ENCODE data around the gene SP8. TPM values are rescaled to one million over a fixed set of nuclear protein-coding genes. Genes with fewer than 3 reads are reported as not detected.

SP8 gene
- total RNA-seq, 1 donor from 2014 or later = not detected

DNA sequence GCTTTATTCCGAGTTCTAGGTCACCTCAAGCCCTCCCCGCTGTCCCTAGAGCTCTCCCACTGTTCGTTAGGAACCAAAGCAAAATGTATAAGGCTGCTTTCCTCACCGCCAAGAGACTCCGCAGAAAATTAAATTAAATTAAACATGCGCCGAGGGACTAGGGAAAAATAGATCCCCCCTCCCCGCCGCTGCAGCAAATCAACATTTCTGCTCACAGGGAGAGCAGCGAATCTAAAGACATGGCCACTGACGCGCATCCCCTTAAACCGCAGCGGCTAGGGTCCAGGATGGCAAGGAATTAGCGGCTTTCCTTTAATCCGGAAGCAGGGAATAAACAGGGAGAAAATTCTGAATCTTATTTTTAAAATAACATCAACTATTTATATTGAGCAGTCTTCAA is 7.6 kb downstream of the SP8 start:
- no peak overlapping the region for H3K27ac Mint-ChIP-seq
- no peak for DNase-seq
- peaks cover 5% of the 10 kb centered on the region for H3K9me3 Mint-ChIP-seq
- H3K4me1 Mint-ChIP-seq = peaks cover 20% of the 10 kb centered on the region
- no peak overlapping the region for H3K4me3 Mint-ChIP-seq
- no peaks in the 10 kb centered on the region for H3K36me3 Mint-ChIP-seq (ENCODE audit: low read depth)
- peaks cover 64% of the 10 kb centered on the region for H3K27me3 Mint-ChIP-seq
- no peak for ATAC-seq (ENCODE audit: low read depth)
- intact Hi-C loops (cut with micrococcal nuclease) = loop anchor here (5.0 to 10.0 kb wide), 2 partner anchors 473 to 726 kb away; no protein-coding TSS in a partner anchor
- TF ChIP-seq, protein P1, sequence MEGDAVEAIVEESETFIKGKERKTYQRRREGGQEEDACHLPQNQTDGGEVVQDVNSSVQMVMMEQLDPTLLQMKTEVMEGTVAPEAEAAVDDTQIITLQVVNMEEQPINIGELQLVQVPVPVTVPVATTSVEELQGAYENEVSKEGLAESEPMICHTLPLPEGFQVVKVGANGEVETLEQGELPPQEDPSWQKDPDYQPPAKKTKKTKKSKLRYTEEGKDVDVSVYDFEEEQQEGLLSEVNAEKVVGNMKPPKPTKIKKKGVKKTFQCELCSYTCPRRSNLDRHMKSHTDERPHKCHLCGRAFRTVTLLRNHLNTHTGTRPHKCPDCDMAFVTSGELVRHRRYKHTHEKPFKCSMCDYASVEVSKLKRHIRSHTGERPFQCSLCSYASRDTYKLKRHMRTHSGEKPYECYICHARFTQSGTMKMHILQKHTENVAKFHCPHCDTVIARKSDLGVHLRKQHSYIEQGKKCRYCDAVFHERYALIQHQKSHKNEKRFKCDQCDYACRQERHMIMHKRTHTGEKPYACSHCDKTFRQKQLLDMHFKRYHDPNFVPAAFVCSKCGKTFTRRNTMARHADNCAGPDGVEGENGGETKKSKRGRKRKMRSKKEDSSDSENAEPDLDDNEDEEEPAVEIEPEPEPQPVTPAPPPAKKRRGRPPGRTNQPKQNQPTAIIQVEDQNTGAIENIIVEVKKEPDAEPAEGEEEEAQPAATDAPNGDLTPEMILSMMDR (IDR thresholded peaks at IDR 0.05) = no peak
- CTCF ChIA-PET = no interaction called here
- POLR2A ChIA-PET = no interaction called here

DNA sequence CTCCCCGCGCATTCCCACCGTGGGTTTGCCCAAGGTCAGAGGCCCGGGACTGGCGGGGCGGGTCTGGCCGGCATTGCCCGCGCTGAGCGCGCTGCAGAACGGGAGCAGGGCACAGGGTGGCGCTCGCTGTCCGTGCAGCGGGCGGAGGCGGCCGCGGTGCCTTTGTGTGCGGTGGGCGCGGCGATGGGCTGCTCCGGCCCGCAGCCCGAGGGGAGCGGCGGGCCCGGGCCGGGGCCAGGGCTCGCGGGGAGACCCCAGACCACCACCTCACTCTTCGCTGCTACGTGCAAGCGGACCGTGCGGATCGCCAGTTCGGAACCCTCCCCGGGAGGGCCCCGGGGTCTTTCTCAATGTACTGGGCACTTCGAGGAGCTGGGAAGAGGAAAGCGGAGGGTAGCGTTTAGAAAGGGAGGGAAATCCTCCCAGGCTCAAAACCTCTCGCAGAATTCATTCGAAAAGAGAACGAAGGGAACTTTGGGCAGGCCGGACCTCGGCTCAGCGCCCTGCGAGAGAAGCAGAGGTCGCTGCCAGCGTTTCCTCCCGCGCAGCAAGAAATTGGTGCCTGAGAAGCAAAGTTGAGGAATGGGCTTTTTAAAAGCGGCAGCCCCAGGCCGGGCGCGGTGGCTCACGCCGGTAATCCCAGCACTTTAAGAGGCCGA is 8.5 kb downstream of the SP8 start:
- Mint-ChIP-seq H3K4me1 (peaks cover 16% of the 10 kb centered on the region), H3K36me3 (ENCODE audit: low read depth) (no peaks in the 10 kb centered on the region), H3K27me3 (peaks cover 61% of the 10 kb centered on the region), H3K4me3 (no peak overlapping the region), H3K27ac (no peak overlapping the region), H3K9me3 (peaks cover 2% of the 10 kb centered on the region)
- no peak for DNase-seq
- ChIA-PET CTCF (no interaction called here), POLR2A (no interaction called here)
- ATAC-seq (ENCODE audit: low read depth) = no peak
- intact Hi-C loops (cut with micrococcal nuclease) = loop anchor here (5.0 to 10.0 kb wide), 2 partner anchors 474 to 727 kb away; no protein-coding TSS in a partner anchor
- TF ChIP-seq, protein P1 (IDR thresholded peaks at IDR 0.05) = no peak

DNA sequence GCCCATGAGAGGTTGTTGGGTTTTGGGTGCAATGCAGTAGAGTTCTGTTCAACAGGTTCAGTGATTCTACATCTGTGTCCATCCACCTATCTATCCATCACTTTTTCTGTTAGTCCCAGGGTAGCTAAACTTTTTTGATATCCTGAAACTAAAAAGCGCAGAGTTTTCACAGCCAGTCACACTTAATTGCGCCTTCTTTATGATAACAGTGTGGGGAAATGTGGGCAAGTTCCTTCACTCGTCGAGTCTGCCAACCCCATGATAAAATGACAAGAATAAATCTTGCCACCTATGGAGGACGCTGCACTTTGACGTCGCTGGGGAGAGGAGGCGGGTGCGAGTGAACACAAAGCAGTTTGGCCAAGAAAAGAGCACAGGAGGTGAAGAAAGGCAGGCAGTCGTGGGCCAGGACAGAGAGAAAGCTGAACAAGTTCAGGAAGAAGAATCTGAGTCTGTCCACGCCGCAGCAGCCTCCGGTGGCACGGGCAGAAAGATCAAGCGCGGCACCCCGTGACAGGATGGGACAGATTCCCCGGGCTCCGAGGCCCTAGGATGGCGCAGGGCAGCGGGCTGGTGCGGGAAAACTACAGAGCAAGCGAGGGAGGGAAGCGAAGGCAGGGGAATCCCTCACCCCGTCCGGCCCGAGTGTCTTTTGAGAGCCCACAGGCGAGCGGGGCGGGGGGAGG is 9.2 kb downstream of the SP8 start:
- CTCF ChIA-PET = no interaction called here
- peaks cover 16% of the 10 kb centered on the region for H3K4me1 Mint-ChIP-seq
- TF ChIP-seq, protein P1 (IDR thresholded peaks at IDR 0.05) = no peak
- peak overlapping the region; percentile 68 for H3K27ac Mint-ChIP-seq
- DNase-seq (no peak), ATAC-seq (ENCODE audit: low read depth) (no peak)
- POLR2A ChIA-PET = no interaction called here
- intact Hi-C loops (cut with micrococcal nuclease) = loop anchor here (5.0 to 10.0 kb wide), 2 partner anchors 475 to 727 kb away; no protein-coding TSS in a partner anchor
- H3K36me3 Mint-ChIP-seq (ENCODE audit: low read depth) = no peaks in the 10 kb centered on the region
- peaks cover 2% of the 10 kb centered on the region for H3K9me3 Mint-ChIP-seq
- peaks cover 56% of the 10 kb centered on the region for H3K27me3 Mint-ChIP-seq
- H3K4me3 Mint-ChIP-seq = peak overlapping the region; percentile 58

DNA sequence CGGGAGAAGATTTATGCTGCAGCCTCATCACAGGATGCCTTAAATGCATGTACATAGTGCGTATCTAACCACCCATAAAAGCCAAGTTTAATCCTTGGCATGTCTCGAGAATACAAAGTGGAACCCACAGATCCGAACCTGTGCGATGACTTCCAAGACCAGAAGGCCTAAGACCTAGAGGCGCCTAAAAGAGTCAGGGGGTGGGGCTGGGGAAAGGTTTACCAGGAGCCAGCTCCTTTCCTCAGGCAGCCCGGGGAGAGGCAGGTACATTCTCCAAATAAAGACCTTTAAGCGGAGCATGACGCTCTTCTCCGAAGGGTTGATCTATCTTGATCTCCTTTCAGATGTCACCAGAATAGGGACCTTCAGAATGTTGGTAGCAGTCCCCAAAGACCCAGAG is 9.7 kb downstream of the SP8 start:
- Mint-ChIP-seq H3K27me3 (peaks cover 59% of the 10 kb centered on the region), H3K27ac (no peak overlapping the region), H3K4me3 (no peak overlapping the region), H3K4me1 (peaks cover 16% of the 10 kb centered on the region), H3K9me3 (peaks cover 2% of the 10 kb centered on the region), H3K36me3 (ENCODE audit: low read depth) (no peaks in the 10 kb centered on the region)
- CTCF ChIA-PET = no interaction called here
- DNase-seq (no peak), ATAC-seq (ENCODE audit: low read depth) (no peak)
- intact Hi-C loops (cut with micrococcal nuclease) = loop anchor here (5.0 to 10.0 kb wide), 2 partner anchors 475 to 728 kb away; no protein-coding TSS in a partner anchor
- POLR2A ChIA-PET = no interaction called here
- TF ChIP-seq, protein P1 (IDR thresholded peaks at IDR 0.05) = no peak

DNA sequence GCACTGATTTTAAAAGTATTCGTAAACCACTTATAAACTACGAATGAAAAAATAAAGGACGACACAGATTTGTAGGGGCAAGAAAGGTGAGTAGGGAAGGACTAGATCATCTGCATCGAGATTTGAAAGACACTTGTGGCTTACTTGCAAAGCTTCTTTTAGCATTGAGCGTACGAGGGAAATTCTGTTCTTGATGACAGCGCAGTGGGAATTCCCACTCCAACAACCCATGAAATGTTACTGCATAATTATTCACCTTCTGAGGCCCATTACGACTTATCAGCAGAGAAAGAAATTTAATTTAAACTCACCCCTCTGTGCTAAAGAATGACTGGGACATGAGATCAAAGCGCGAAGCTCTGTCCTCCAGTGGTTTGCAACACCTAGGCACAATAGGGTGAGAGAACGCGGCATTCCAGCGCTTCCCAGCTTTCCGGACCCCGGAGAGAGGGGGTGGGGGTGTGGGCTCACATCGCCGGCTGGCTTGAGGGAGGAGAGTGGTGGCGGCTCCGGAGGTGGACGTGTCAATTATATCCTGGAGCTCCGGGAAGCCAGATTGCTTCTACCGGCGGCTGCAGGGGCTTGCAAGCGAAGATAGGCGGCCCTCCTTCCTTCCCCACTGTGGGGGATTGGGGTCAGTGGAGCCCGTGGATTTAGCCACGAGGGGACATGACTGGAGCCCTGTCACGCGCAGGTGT is 10.3 kb downstream of the SP8 start:
- no peak for DNase-seq
- CTCF ChIA-PET = no interaction called here
- Mint-ChIP-seq H3K9me3 (peaks cover 2% of the 10 kb centered on the region), H3K4me1 (peaks cover 16% of the 10 kb centered on the region), H3K36me3 (ENCODE audit: low read depth) (no peaks in the 10 kb centered on the region), H3K27ac (no peak overlapping the region), H3K27me3 (peaks cover 58% of the 10 kb centered on the region), H3K4me3 (no peak overlapping the region)
- intact Hi-C loops (cut with micrococcal nuclease) = loop anchor here (5.0 to 10.0 kb wide), 2 partner anchors 476 to 728 kb away; no protein-coding TSS in a partner anchor
- TF ChIP-seq, protein P1 (IDR thresholded peaks at IDR 0.05) = no peak
- POLR2A ChIA-PET = no interaction called here
- no peak for ATAC-seq (ENCODE audit: low read depth)

All from activated B cell treated with CpG ODN at 0.5 μM for 24 hours (primary cell).